ENCODE results near the gene ASAP2. TPM values are rescaled to one million over a fixed set of nuclear protein-coding genes. Genes with fewer than 3 reads are reported as not detected.

ASAP2 gene
- total RNA-seq, 3 donors from 2014 or later = 50.4 to 84.1 (median 50.5) TPM

DNA sequence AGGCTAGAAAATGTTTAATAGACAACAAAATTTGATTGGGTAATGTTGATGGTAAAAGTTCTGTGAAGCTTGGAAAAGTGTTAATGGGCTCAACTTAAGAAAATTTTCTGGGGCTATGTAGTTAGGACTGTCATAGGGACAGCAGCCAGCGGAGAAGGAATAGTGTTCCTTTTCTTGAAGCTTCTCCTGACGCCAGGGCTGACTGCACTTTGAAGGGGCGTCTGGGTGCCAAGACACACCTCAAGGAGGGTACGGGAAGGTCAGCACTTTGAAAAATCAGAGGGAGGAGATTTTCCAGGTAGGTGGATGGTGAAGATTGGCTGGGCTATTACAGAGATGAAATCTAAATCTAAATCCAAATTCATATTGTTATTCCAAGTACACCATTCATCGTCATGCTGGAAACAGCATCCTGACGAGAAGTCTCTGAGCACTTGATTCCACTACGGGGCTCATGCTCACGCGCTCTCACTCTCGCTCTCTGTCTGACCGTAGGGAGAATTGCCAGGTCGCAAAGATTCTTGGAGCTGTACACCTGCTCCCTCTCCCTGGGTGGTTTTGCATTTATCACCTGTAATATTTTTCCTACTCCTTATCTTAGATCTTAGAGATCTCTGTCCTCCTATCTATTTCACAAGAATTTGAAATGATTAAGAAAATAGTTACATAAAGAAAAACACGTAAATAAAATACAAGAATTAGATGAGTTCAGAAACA is 125.7 kb downstream of the ASAP2 start:
- ATAC-seq (no peak), DNase-seq (no peak)
- intact Hi-C loops (cut with DNase I, micrococcal nuclease) = loop anchor here (5.0 to 10.0 kb wide), 2 partner anchors 127 to 190 kb away; partner anchors contain the start of gene ASAP2 (in 2 of the 2)
- TF ChIP-seq, protein P1, sequence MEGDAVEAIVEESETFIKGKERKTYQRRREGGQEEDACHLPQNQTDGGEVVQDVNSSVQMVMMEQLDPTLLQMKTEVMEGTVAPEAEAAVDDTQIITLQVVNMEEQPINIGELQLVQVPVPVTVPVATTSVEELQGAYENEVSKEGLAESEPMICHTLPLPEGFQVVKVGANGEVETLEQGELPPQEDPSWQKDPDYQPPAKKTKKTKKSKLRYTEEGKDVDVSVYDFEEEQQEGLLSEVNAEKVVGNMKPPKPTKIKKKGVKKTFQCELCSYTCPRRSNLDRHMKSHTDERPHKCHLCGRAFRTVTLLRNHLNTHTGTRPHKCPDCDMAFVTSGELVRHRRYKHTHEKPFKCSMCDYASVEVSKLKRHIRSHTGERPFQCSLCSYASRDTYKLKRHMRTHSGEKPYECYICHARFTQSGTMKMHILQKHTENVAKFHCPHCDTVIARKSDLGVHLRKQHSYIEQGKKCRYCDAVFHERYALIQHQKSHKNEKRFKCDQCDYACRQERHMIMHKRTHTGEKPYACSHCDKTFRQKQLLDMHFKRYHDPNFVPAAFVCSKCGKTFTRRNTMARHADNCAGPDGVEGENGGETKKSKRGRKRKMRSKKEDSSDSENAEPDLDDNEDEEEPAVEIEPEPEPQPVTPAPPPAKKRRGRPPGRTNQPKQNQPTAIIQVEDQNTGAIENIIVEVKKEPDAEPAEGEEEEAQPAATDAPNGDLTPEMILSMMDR (IDR thresholded peaks at IDR 0.05) = no peak
- Histone ChIP-seq H3K4me3 (no peak overlapping the region), H3K4me1 (ENCODE audit: low read depth) (peaks cover 29% of the 10 kb centered on the region), H3K9me3 (no peaks in the 10 kb centered on the region), H3K36me3 (ENCODE audit: low read depth) (no peaks in the 10 kb centered on the region)

DNA sequence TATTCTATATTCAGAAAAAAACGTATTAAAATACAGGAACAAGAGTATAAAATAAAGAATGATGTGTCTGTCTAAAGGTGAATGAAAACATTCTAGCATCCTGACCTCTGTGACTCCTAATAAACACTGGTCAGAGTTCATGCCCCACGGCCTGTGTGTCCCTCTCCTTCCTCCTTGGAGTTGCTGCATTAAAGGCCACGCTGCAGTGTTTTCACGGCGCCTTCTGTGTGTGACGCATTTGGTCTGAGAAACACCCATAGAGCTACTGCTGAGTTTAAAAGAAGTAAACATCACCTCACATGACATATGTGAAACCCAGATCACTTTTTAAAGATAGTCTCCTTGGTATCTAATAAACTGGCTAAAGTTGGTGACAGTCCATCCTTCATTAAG is 126.2 kb downstream of the ASAP2 start:
- Histone ChIP-seq H3K36me3 (ENCODE audit: low read depth) (no peaks in the 10 kb centered on the region), H3K4me3 (no peak overlapping the region), H3K4me1 (ENCODE audit: low read depth) (peaks cover 32% of the 10 kb centered on the region), H3K9me3 (no peaks in the 10 kb centered on the region)
- no peak for DNase-seq
- intact Hi-C loops (cut with DNase I, micrococcal nuclease) = loop anchor here (5.0 to 10.0 kb wide), 2 partner anchors 128 to 191 kb away; partner anchors contain the start of gene ASAP2 (in 2 of the 2)
- ATAC-seq = peak; percentile 5
- TF ChIP-seq, protein P1 (IDR thresholded peaks at IDR 0.05) = no peak

DNA sequence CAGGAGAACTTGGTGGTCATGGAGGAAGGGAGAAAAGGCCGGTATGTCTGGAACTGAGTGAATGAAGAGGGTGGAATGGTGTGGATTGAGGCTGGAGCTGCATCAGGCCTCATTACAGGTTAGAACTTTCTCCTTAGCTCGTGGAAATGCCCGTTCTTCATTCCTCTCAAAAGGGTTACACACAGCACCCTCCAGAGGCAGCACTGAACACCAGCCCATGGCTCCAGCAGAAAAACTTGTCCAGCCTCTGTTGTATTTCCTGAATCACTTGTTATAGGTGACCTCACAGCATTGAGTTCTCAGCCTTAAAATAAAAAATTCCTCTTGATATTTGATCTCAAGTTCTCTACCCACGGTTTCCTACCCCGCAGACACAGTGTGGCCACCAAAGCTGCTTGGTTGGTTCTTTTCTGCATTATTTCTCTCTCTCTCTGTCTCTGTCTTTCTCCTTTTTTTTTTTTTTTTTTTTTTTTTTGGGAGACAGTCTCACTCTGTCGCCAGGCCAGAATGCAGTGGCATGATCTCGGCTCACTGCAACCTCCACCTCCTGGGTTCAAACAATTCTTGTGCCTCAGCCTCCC is 127.1 kb downstream of the ASAP2 start:
- ATAC-seq (peak; percentile 64), DNase-seq (peak in 2 of 3 donors; percentile 65 to 72)
- Histone ChIP-seq H3K36me3 (ENCODE audit: low read depth) (no peaks in the 10 kb centered on the region), H3K4me3 (no peak overlapping the region), H3K9me3 (no peaks in the 10 kb centered on the region), H3K4me1 (ENCODE audit: low read depth) (peaks cover 32% of the 10 kb centered on the region)
- TF ChIP-seq, protein P1 (IDR thresholded peaks at IDR 0.05) = no peak
- intact Hi-C loops (cut with DNase I, micrococcal nuclease) = loop anchor here (5.0 to 10.0 kb wide), 2 partner anchors 129 to 191 kb away; partner anchors contain the start of gene ASAP2 (in 2 of the 2)

DNA sequence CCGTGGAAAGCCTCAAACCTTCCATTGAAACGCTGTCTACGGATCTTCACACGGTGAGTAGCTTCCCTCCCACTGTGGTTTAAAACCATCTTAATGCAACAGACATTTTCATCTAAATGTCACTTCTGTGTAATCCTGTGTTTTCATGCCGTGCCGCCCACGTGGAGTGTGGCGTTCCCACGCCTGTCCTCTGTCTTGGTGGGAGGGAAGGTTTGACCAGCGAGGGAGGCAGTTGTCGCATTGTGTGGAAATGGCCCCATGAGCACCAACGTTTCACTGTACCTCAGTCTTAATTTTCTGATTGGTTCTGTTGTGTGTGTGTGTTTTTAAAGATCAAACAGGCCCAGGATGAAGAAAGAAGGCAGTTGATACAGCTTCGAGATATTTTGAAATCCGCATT is 128.1 kb downstream of the ASAP2 start:
- H3K36me3 ChIP-seq (ENCODE audit: low read depth) = no peaks in the 10 kb centered on the region
- no peak for DNase-seq
- ATAC-seq = no peak
- intact Hi-C loops (cut with DNase I, micrococcal nuclease) = loop anchor here (5.0 to 10.0 kb wide), 2 partner anchors 130 to 192 kb away; partner anchors contain the start of gene ASAP2 (in 2 of the 2)
- peaks cover 32% of the 10 kb centered on the region for H3K4me1 ChIP-seq (ENCODE audit: low read depth)
- no peak overlapping the region for H3K4me3 ChIP-seq
- H3K9me3 ChIP-seq = no peaks in the 10 kb centered on the region
- TF ChIP-seq, protein P1 (IDR thresholded peaks at IDR 0.05) = no peak

DNA sequence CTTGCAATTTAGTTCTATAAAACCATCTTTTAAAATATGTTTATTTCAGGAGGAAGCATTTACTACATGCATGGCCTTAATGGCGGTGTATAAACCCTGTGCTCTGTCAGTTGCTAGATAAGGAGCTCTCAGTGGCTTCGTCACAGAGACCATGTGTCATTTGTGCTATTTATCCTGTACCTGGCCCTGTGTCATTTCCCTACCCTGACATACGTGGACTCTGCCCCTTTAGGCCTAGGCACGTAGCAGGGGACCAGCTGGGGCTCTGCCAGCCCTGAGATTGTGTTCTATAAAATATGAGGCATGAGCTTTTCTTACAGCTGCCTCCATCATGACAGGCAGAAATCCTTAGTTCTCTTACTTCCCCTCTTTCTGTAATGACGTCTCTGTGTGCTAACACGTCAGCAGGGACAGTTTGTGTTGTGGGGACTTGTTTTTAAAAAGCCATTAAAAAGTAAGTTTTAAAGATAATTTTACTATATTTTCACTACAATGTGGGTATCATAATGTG is 128.8 kb downstream of the ASAP2 start:
- H3K36me3 ChIP-seq (ENCODE audit: low read depth) = no peaks in the 10 kb centered on the region
- DNase-seq (peak; percentile 85 to 92 (median 87)), ATAC-seq (peak; percentile 90)
- intact Hi-C loops (cut with DNase I, micrococcal nuclease) = loop anchor here (10.0 kb wide), 1 partner anchor 131 kb away; the partner anchor contains the start of gene ASAP2 (in 2 of the 2)
- no peaks in the 10 kb centered on the region for H3K9me3 ChIP-seq
- peaks cover 32% of the 10 kb centered on the region for H3K4me1 ChIP-seq (ENCODE audit: low read depth)
- no peak overlapping the region for H3K4me3 ChIP-seq
- TF ChIP-seq, protein P1 (IDR thresholded peaks at IDR 0.05) = no peak

Data from mucosa of descending colon (tissue), 3 donors.